HEK293T (cell line): Measurements from ENCODE around the gene SLC37A1.

Experiments
- CTCF ChIA-PET: fragments of 350-600 bp; formaldehyde crosslinking; extraction: SDS; loops from one replicate; lab custom pipeline; 2021; ENCODE audit warnings: antibody characterized with exemption, inconsistent platforms; lab: Yijun Ruan, JAX
- POLR2A ChIA-PET: fragments of 350-600 bp; formaldehyde crosslinking; extraction: SDS; loops from one replicate; lab custom pipeline; 2020; ENCODE audit warnings: antibody characterized with exemption, inconsistent platforms; lab: Yijun Ruan, JAX
- DNase-seq: peaks from one replicate; pipeline ENCODE4 v3.0.0; 2012; ENCODE audit warnings: mixed read lengths; ENCODE audit errors: extremely low spot score
- ARNT ChIP-seq: fragments of 450-650 bp; IDR thresholded peaks from 2 replicates; pipeline ENCODE4 v1.6.1; 2017; ENCODE audit warnings: mild to moderate bottlenecking
- BHLHE40 ChIP-seq: fragments of 450-650 bp; IDR thresholded peaks from 2 replicates; pipeline ENCODE4 v1.6.1; 2016; ENCODE audit warnings: mild to moderate bottlenecking, moderate library complexity, borderline replicate concordance
- CTBP1 ChIP-seq: fragments of 450-650 bp; IDR thresholded peaks from 2 replicates; pipeline ENCODE4 v1.6.1; 2016; ENCODE audit warnings: borderline replicate concordance
- ELF4 ChIP-seq: fragments of 450-650 bp; IDR thresholded peaks from 2 replicates; pipeline ENCODE4 v1.6.1; 2017; ENCODE audit warnings: antibody characterized with exemption
- FOXA1 ChIP-seq: fragments of 450-650 bp; IDR thresholded peaks from 2 replicates; pipeline ENCODE4 v1.6.1; 2016; ENCODE audit warnings: mild to moderate bottlenecking
- FOXK2 ChIP-seq: fragments of 450-650 bp; IDR thresholded peaks from 2 replicates; pipeline ENCODE4 v1.6.1; 2016; ENCODE audit warnings: mild to moderate bottlenecking
- FOXM1 ChIP-seq: fragments of 450-650 bp; IDR thresholded peaks from 2 replicates; pipeline ENCODE4 v1.6.1; 2017; ENCODE audit warnings: mild to moderate bottlenecking, borderline replicate concordance
- HDGF ChIP-seq: fragments of 450-650 bp; IDR thresholded peaks from 2 replicates; pipeline ENCODE4 v1.6.1; 2017; ENCODE audit warnings: antibody characterized with exemption, borderline replicate concordance
- L3MBTL2 ChIP-seq: fragments of 450-650 bp; conservative IDR thresholded peaks from 2 replicates; pipeline ENCODE4 v1.6.1; 2016; ENCODE audit warnings: mild to moderate bottlenecking
- LEF1 ChIP-seq: fragments of 450-650 bp; IDR thresholded peaks from 2 replicates; pipeline ENCODE4 v1.6.1; 2017; ENCODE audit warnings: mild to moderate bottlenecking, borderline replicate concordance
- NFRKB ChIP-seq: fragments of 450-650 bp; IDR thresholded peaks from 2 replicates; pipeline ENCODE4 v1.6.1; 2016; ENCODE audit warnings: mild to moderate bottlenecking, moderate library complexity
- SP1 ChIP-seq: fragments of 450-650 bp; IDR thresholded peaks from 2 replicates; pipeline ENCODE4 v1.6.1; 2017
- SUZ12 ChIP-seq: fragments of 450-650 bp; IDR thresholded peaks from 2 replicates; pipeline ENCODE4 v1.6.1; 2016; ENCODE audit warnings: mild to moderate bottlenecking
- TARDBP ChIP-seq: fragments of 450-650 bp; IDR thresholded peaks from 2 replicates; pipeline ENCODE4 v1.6.1; 2016
- ZNF384 ChIP-seq: fragments of 450-650 bp; IDR thresholded peaks from 2 replicates; pipeline ENCODE4 v1.6.1; 2016
- TF ChIP-seq, protein P1 (sequence below): fragments of 450-650 bp; IDR thresholded peaks from 2 replicates; pipeline ENCODE4 v1.6.1; 2016

SLC37A1 gene

DNA sequence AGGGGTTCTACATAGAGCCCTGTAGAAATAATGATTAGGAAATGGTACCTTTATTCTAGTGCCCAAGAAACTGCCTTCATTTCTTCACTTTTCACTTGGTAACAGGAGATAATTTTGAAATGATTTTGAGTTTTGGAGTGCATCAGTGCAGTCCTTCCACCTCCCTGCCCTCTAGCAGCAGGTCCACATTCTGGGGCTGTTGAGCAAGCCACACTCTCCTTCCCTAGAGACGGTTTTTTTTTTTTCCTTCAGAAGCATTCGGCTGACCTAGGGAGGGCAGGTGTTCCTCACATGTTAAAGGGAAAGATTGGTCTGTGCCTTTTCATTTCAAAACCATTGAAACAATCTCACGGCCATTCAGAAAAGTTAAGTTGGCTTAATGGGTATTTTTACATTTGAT is 39.8 kb downstream of the SLC37A1 start:
- CTCF ChIA-PET = no interaction called here
- TF ChIP-seq FOXK2 (no peak), FOXM1 (no peak), NFRKB (no peak), BHLHE40 (no peak), HDGF (no peak), ELF4 (no peak), CTBP1 (no peak), ARNT (no peak), LEF1 (no peak), L3MBTL2 (no peak), ZNF384 (no peak), TARDBP (no peak), FOXA1 (no peak), SUZ12 (no peak), SP1 (no peak)
- TF ChIP-seq, protein P1, sequence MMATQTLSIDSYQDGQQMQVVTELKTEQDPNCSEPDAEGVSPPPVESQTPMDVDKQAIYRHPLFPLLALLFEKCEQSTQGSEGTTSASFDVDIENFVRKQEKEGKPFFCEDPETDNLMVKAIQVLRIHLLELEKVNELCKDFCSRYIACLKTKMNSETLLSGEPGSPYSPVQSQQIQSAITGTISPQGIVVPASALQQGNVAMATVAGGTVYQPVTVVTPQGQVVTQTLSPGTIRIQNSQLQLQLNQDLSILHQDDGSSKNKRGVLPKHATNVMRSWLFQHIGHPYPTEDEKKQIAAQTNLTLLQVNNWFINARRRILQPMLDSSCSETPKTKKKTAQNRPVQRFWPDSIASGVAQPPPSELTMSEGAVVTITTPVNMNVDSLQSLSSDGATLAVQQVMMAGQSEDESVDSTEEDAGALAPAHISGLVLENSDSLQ = no peak
- no peak for DNase-seq
- POLR2A ChIA-PET = no interaction called here

DNA sequence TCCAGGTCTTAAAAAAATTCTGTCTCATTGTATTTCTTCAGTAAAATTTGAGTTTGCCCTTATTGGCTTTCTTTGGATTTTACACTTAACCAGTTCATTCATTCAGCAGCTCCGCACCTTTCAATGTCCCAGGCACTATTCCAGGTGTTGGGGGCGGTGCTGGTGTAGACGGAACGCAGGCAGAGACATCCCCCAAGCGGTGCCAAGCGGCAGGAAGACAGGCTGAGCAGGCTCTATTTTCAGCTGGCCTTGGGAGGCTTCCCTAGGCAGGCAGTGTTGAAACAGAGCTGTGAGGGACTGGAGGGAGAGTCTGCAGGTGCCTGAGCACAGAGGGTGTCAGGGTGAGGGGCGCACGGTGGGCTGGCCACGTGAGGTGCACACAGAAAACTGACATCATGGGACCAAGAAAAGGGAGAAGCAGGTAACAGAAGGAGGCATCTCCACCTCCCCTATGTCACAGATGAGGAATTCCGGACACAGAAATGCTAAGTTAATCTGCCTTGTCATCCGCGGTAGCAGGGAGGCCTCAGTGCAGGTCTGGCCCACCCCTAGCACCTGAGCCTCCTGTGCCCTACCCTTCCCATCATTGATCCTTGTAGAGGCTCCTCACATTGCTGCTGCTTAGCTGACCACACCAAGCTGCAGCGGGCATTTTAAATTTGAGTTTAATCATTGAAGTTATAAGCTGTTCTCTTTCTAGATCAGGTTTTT is 40.8 kb downstream of the SLC37A1 start:
- DNase-seq = no peak
- ChIA-PET CTCF (no interaction called here), POLR2A (no interaction called here)
- TF ChIP-seq FOXM1 = no peak
- no peak for TF ChIP-seq SUZ12
- TF ChIP-seq SP1 = no peak
- TF ChIP-seq TARDBP = no peak
- no peak for TF ChIP-seq ZNF384
- TF ChIP-seq CTBP1 = no peak
- no peak for TF ChIP-seq LEF1
- no peak for TF ChIP-seq FOXA1
- TF ChIP-seq ARNT = no peak
- TF ChIP-seq BHLHE40 = no peak
- TF ChIP-seq, protein P1 = no peak
- TF ChIP-seq HDGF = no peak
- TF ChIP-seq FOXK2 = no peak
- TF ChIP-seq NFRKB = no peak
- no peak for TF ChIP-seq ELF4
- TF ChIP-seq L3MBTL2 = no peak

DNA sequence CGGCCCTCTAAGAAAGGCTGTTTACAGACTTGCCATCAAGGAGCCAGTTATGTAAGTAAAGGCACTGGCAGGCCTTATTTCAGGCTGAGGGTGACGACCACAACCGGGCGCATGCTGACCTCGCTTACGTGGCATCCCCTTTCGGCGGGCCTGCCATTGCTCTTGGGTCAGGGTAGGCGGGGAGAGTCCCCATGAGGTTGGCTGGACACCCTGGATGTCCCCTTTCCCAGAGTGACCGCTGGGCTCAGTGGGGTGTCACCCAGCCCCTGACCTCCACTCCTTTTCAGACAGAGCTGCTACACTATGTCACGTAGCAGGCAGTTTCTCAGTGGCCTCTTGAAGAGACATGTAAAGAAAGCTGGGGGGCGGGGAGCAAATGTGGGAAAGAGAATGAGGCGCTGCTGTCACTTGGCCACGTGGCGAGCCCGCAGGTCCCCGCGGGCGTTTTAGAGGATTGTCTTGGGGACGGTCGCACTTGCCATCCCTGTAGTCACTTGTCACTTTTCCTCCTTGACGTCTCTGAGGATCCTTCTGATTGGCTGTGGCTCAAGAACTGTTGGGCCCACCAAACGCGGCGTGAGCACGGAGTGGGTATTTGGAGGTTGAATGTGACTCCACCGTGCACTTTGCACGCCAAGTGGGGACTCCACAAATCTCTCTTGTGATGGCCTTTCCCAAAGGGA is 42.2 kb downstream of the SLC37A1 start:
- CTCF ChIA-PET = no interaction called here
- DNase-seq = no peak
- TF ChIP-seq ARNT (no peak), HDGF (no peak), SUZ12 (no peak), SP1 (no peak), FOXK2 (no peak), L3MBTL2 (no peak), BHLHE40 (no peak), ZNF384 (no peak), TARDBP (no peak), FOXA1 (no peak), LEF1 (no peak), NFRKB (no peak)
- TF ChIP-seq, protein P1 = no peak
- POLR2A ChIA-PET = no interaction called here

DNA sequence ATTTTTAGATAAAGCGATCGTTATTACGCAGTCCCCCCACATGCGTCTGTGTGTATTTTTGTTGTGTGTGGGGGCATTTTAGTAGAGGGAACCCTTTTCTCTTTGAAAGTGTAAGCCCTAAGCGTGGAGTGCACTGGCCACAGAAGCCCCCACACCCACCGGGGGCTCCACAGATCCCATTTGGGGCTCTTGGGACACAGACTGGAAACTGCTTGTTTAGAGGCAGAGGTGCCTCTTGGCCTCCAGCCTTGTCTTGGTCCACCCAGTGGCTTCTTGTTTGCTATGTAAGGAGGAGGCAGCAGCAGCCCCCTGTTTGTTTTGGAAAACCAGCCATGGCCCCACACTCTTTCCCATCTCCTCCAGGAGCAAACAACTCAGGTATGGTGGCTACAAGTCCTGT is 42.8 kb downstream of the SLC37A1 start:
- ChIA-PET POLR2A (no interaction called here), CTCF (no interaction called here)
- no peak for TF ChIP-seq LEF1
- TF ChIP-seq BHLHE40 = no peak
- TF ChIP-seq, protein P1 = no peak
- no peak for TF ChIP-seq ZNF384
- TF ChIP-seq SP1 = no peak
- TF ChIP-seq L3MBTL2 = no peak
- TF ChIP-seq FOXK2 = no peak
- no peak for TF ChIP-seq CTBP1
- no peak for TF ChIP-seq FOXM1
- TF ChIP-seq NFRKB = no peak
- TF ChIP-seq SUZ12 = no peak
- no peak for TF ChIP-seq FOXA1
- no peak for TF ChIP-seq ARNT
- TF ChIP-seq ELF4 = no peak
- TF ChIP-seq HDGF = no peak
- no peak for TF ChIP-seq TARDBP
- no peak for DNase-seq

DNA sequence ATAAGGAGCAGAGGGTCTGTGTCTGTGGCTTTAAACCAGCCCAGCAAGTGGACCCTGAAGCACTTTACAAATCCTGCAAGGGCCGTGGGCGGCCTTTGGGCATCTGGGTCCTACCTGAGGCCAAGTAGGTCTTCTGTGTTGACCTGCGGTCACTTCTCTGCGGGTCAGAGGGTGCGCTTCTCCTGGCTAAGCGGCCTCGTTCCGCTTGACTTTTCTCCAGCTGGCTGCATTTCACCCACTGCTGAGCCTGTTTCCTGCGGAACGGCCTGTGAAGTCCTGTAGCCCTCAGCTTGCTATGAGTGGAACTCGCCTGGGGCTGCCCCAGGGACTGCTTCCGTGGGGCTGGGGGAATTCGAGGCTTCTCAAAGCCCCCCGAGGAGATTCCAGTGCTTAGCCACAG is 43.3 kb downstream of the SLC37A1 start:
- CTCF ChIA-PET = no interaction called here
- POLR2A ChIA-PET = no interaction called here
- no peak for DNase-seq
- no peak for TF ChIP-seq LEF1
- no peak for TF ChIP-seq TARDBP
- TF ChIP-seq NFRKB = no peak
- no peak for TF ChIP-seq FOXK2
- TF ChIP-seq CTBP1 = no peak
- TF ChIP-seq ARNT = no peak
- no peak for TF ChIP-seq FOXA1
- no peak for TF ChIP-seq ZNF384
- no peak for TF ChIP-seq L3MBTL2
- no peak for TF ChIP-seq HDGF
